OCI-LY1 (cell line): ENCODE results near the gene ARFGAP1.

Experiments used
- CTCF ChIP-seq: fragments of 200-600 bp; sonication (generic), shearing (Covaris generic); IDR thresholded peaks from 2 replicates; pipeline ENCODE4 v1.5.1; 2017; ENCODE audit warnings: mild to moderate bottlenecking, antibody characterized with exemption, low read length, moderate library complexity, mixed read lengths
- EZH2 ChIP-seq: fragments of 200-600 bp; sonication (generic), shearing (Covaris generic); IDR thresholded peaks from 2 replicates; pipeline ENCODE4 v1.8.0; 2017; ENCODE audit warnings: borderline replicate concordance, mixed run types, mild to moderate bottlenecking, antibody characterized with exemption, low read length, moderate library complexity, mixed read lengths

GRCh38 chr20:63273635-63274380 is 1.2 kb downstream of the ARFGAP1 start:
- TF ChIP-seq CTCF (no peak), EZH2 (no peak)
